Ecto neural progenitor cell (in vitro differentiated cells): ENCODE results near the gene SERINC1.

Experiments
- DNase-seq: peaks from one replicate; pipeline ENCODE4 v3.0.0-alpha.2; 2018; ENCODE audit warnings: low spot score

Gene SERINC1

DNA sequence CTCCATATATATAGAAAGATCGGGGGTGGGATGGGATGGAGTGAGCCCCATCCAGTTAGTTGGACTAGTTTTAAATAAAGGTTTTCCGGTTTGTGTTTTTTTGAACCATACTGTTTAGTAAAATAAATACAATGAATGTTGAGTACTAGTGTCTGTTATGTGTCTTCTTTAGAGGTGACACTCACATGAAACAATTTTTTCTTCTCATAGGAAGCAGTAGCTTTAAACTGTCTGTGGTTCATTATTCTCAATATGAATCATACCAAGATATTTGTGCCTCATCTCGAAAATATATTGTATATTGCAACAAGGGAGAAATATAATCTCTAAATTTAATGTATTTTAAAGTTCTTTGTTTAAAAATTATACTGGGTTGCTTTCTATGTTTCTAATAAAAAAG, 38.8 kb downstream of the SERINC1 start:
- no peak for DNase-seq

DNA sequence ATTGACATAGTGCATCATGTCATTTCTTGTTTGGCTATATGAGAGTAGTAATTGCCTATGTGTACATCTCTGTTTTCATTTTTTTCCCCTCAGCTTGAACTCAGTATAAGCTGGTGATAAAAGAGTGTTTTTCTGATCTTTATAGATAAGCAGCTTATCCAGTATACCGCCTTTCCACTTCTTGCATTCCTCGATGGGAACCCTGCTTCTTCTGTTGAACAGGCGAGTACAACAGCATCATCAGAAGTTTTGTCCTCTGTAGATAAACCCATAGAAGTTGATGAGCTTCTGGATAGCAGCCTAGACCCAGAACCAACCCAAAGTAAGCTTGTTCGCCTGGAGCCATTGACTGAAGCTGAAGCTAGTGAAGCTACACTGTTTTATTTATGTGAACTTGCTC, 39.8 kb downstream of the SERINC1 start:
- DNase-seq = no peak

DNA sequence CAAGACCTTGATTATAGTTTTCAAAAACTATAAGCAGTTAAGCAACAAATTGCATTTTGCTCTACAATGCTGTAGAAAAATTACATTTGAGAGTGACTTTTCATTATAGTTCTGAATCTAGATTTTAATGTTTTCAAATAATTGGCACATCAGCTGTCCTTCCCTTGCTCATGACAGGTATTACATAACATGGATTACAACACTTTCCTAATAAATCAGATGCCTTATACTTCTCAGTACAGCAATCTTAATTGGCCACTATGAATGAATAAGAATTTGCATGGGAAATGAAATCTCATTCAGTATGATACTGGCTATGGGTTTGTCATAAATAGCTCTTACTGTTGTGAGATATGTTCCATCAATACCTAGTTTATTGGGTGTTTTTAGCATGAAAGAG, 42.3 kb downstream of the SERINC1 start:
- DNase-seq = no peak

DNA sequence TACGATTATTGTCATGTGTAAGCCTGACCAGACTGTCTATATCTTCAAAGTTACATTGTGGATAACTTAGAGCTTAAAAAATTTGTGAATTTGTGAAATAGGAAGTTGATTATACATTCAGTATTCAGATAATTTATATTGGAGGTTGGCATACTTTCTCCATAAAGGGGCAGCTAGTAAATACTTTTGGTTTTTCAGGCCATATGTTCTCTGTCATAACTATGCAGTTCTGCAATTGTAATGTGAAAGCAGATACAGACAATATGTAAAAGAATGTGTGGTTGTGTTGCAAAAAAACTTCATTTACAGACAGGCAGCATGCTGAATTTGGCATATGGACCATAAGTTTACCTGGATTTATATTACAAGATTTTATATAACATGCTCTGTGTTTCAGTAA, 42.8 kb downstream of the SERINC1 start:
- DNase-seq = no peak

DNA sequence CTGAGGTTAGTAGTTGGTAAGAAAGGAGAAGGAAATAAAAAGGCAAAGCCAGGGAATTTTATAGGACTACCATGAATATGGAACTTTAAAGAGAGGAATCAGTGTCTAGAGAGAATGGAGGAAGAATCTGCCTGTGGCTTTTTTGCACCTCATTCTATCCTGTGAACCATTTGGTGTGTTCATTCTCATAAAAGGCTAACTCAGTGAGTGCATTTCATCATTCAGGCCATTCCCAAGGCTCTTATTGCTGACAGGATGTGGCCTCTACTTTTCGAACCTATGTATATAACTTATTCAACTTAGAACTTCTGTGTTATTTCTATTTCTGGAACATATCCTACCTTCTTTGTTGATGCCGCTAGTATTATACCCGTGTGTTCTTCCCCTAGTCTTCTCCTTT, 45.0 kb downstream of the SERINC1 start:
- DNase-seq = no peak

DNA sequence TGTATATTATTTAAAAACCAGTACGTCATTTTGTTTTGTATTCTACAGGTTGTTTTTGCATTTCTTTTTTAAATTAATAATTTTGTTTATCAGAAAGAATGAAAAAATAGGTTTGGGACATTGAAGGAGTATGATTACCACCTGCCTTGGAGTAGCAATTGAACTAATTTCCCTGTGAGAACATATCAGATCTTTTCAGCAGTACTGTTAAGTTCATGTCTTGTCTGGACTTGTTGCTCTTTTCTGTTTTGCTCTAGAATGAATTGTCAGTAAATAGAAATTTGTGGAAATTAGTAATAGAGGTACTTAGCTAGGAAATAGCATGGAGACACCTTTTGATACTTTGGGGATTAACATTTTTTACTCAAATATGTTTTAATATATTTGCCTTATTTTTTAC, 47.9 kb downstream of the SERINC1 start:
- DNase-seq = no peak

DNA sequence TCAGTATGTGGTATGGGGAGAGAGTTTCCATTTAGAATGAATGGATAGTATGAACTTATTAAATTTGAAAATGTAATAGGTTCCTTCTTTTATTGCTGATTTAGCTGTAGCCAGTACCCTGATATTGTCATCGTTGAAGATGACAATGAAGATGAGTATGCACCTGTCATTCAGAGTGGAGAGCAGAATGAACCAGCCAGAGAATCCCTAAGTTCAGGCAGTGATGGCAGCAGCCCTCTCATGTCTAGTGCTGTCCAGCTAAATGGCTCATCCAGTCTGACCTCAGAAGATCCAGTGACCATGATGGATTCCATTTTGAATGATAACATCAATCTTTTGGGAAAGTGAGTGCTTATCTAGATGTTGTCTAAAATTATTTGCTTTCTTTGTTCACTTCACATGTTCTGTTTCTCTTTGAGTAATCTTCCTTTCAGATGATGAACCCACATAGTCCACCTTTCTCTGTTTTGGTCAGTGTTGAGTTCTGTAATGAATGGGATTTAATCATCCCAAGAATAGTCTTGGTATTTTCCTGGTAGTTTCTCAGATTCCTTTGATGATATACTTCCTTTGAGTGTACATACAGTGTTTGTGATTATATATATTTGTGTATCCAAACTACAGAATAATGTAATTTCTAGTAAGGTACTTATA, 48.9 kb downstream of the SERINC1 start:
- DNase-seq = no peak

DNA sequence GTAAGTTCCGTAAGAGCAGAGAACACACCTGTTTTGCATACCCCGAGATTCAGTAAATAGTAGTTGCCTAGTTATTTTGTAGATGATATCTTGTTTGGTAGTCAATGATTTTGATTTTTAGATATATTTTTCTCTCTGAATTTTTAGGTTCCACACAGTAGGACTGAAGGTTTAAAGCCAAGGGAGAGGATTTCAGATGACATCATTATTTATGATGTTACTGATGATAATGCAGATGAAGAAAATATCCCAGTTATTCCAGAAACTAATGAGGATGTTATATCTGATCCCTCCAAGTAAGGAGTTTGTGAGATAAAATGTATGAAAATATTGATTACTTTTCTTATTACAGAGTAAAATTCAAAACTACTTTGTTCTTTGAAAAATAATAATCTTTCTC, 49.6 kb downstream of the SERINC1 start:
- no peak for DNase-seq

DNA sequence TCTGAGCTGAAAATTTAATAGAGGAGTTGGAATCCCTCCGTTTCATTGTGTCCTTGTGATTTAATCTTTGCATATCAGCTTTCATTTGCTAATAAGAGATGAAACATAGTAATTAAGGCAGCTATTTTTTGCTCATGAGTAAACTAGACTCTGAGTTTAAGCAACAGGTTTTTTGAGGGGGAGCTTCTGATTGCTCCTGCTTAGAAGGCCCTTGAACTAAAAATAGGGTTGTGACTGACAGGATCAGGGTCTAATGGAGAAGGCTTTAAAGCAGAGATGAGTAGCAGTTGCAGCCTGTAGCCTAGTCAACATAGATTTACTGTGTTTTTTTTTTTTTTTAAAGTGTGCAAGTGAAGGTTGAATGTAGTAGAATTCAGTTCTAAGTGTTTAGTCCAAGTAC, 54.8 kb downstream of the SERINC1 start:
- DNase-seq = no peak

DNA sequence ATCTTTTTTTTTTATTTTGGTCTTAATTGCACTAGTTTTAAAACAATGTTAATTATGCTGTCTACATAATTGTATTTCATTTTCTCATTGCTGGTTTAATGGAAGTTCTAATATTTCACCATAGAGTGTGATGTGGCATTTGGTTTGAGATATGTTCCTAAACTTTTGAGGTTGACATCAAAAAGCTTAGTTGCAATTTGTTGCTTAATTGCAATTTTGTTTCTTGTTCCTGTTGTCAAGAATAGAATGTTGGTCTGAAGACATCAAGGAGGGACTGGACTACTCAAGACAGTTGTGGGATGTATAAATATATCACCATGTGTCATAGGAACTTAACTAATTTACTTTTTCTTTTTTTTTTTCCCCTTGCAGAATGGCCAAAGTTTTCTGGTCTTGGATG, 59.6 kb downstream of the SERINC1 start:
- DNase-seq = no peak

DNA sequence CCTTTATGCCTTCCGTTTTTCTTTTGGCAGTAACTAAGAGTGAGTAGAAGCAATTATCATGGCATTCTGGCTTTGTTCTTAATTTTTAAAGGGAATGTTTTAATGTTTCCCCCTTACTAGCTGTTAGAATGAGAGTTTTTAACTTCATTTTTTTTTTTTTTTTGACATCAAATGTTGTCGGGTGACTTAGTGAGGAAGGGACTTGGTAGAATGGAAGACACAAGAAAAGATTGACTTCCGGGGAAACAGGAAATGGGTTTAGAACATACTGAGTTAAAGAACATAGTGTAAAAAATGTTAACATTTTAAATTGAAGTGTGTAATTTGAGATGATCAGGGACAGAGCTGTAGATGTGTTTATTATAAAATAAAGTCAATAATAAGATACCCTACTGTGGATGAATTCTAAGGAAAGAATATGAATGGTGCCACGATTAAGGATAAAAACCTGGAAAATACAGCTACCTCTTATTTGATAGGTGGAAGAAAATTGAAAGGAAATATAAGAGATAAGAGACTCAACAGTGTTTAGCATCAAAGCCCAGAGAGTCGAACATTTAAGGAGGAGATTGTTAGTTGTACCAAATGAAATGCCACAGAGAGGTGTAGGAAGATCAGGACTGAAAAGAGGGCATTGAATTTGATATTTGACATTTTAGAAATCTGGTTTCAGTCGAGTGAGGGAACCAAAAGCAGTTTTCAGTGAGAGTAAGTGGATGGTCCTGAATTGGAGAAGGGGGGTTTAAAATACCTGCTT, 62.7 kb downstream of the SERINC1 start:
- no peak for DNase-seq

DNA sequence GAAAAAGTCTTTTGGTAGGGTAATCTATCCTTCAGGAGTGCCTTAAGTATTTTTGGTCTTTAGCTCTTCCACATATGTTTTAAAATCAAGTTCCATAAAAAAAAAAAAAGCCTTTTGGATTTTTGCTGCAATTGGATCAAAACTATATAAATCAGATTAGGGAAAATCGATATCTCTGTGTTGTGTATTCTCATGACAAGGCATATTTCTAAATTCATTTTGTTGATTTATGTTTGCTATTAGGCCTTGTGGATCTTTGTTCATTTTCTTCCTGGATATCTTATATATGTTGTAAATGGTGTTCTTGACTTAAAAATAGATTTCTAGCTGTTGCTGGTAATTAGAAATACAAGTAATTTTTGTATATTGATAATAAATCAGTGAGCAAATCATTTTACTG, 63.4 kb downstream of the SERINC1 start:
- DNase-seq = no peak

DNA sequence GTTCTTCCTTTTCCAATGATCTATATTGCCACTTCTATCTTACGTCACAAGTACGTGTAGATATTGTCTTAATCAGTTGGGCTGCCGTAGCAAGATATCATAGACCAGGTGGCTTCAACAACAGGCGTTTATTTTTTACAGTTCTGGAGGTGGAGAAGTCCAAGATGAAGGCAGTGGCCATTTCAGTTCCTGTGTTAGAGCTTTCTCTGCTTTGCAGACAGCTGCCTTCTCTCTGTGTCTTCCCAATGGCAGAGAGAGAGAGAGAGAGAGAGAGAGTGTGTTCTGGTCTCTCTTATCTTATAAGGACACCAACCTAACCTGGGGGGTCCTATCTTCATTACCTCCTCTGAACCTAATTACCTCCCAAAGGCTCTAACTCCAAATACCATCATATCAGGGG, 63.9 kb downstream of the SERINC1 start:
- no peak for DNase-seq

DNA sequence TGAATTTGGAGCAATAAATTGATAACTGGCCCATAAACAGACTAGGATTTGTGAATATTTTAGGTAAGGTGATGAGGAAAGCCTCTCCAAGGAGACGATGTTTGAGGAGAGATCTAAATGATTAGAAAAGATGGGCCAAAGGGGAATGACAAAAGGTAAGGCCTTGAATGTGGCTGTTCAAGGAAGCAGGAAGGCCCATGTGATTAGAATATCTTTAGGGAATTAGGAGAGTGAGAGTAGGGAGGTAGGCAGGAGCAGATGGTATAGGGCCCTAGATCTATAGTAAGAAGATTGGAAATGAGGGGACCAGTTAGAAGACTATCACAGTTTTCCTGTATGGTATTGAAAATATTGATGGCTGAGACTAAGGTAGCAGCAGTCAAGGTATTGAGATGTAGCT, 65.4 kb downstream of the SERINC1 start:
- DNase-seq = no peak

DNA sequence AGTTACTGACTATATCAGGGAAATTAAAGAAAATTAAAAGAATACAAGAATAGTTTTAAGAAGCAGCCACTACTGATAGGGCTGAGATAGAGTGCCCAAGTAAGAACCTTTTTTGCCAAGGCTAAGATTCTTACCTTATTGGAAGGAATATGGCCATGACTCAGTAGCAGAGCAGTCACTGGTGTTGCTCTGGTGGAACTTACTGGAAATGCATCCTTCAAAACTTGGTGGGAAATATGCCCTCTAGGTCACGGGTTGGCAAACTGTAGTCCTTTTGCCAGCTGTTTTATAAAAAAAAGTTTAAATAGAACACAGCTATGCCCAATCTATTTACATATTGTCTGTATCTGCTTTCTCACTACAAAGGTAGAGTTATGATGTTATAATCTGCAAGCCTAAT, 66.2 kb downstream of the SERINC1 start:
- DNase-seq = no peak

DNA sequence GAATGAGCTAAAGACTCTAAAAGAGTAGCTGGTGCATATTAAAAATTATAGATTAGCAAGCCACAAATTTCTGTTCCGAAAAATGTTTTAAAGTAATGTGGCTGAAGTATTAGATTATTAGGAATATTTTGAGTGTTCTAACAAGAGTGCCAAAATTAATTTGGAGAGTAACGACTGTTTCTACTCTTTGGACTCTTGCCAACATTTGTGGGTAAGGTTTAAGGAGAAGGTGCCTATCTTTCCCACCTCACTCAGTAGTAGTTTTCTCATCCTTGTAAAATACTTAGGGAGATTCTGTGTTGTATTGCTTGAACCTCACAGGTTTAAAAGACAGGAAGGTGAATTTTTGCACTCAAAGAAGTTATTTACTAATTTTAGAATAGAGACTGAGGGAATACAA, 67.2 kb downstream of the SERINC1 start:
- no peak for DNase-seq

DNA sequence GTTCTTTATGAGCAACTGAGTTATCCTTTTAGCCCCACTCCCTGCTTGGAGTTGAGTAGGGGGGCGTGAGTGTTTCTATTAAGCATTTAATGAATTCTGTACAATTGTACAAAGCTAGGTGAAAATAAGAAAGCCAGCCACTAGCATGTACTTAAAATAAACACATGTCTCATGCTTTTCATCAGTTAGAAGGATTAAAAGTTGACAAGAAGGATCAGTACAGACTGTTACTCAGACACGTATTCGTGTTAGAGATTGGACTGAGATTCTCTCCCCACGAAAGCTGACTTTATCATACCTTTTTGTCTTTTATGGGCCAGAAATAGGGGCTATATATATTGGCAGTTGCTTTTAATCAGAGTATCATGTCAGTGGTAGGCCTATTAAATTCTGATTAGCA, 70.5 kb downstream of the SERINC1 start:
- no peak for DNase-seq

DNA sequence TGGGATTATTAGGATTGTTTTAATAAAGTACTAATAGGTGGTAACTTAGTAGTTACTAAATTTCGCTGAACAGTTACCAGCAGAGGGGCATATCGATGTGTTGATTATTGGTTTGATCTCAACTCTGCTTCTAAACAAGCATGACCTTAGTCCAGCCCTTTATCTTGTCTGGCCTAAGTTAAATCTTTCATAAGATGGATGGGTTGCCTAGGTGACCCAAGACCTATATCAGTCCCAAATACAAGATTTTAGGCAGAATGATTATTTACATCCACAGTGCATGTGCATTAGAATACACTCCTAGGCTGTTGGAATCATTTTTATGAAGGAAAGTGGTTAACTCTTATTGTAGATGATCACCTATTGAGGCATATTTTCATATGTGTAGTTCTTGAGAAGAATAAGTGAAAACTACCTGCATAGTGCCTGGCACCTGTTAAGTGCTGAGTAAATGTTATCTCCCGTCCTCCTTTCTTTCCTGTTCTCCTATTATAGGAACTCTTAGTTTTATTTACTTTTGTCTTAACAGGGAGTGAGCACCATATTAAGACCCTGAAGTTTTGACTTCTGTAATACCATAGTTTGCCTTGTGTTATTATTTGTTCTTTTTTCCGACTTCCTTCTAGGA, 71.0 kb downstream of the SERINC1 start:
- no peak for DNase-seq

DNA sequence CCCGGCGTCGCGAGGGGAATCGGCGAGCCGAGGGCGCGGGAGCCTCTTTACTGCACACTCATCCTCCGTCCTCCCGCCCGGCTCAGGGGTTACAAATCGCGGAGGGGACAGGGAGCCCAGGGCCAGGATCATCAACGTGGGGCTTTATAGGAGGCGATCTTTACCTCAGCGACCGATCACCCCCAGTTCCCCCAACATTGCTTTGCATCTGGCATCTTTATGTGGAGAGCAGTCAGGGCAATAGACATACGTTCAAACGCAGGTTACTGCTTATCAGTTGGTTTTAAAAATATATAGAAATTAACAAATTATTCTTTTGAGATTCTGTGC, 71.5 kb downstream of the SERINC1 start:
- DNase-seq = no peak

DNA sequence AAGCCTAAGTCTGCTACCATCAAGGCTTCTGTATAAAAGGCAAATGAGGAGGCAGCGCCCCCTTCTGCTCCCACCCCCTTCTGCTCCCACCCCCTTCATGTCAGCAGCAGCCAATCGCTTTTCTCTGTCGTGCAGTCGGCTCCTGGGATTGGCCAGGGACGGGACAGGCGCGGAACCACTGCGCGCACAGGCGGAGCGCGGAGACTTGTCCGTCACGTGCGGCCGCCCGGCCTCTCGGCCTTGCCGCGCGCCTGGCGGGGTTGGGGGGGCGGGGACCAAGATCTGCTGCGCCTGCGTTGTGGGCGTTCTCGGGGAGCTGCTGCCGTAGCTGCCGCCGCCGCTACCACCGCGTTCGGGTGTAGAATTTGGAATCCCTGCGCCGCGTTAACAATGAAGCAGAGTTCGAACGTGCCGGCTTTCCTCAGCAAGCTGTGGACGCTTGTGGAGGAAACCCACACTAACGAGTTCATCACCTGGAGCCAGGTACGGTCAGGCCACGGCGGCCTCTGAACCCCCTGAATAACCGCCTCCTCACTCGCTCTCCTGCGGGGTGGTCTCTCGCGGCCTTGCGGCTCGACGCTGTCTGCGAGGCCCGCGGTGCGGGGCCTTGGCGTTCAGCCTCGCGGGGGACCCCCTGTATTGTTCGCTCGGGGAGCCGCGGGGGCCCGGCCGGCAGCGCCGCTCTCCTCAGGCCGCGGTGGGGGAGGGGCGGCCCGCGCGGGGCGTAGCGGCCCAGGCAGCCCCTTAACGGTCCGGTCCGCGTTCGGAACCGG, 72.1 kb downstream of the SERINC1 start, which contains the start of gene HSF2:
Gene HSF2 (plus strand): TSS at position 305 of the 773 bp plus-strand sequence. CDS start 86 bp downstream, at position 391.
- DNase-seq = peak; percentile 98

DNA sequence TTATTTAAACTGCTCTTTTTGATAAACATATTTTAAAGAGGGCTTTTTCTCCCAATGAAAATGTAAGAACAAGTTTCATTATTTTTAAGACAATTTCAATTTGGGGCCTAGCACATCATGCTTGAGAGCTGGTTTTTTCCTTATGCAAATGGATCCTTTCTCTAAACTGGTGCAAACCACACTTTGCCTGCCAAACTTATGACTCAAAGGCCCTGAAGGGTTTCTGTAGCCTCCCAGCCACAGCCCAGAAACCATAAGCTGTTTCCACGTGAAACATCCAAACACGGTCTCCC, 72.6 kb downstream of the SERINC1 start:
- DNase-seq = no peak

DNA sequence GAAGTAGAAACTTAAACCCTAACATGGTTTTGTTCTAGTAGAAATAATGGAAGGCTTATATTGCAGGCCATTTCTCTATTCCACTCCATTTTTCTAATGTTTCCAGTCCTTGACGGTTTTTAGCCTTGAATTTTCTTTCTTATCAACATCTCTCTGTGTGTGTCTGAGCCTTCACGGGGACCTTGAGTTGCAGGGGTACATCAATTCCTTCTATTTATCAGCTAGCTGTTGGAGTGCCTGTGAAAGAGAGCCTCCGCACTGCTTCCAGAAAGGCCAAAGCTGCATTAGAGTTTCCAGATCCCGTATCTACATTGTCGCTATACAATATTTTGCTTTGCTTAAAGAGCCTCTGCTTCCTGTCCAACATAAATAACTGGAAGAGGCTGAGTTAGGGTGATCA, 77.6 kb downstream of the SERINC1 start:
- no peak for DNase-seq

DNA sequence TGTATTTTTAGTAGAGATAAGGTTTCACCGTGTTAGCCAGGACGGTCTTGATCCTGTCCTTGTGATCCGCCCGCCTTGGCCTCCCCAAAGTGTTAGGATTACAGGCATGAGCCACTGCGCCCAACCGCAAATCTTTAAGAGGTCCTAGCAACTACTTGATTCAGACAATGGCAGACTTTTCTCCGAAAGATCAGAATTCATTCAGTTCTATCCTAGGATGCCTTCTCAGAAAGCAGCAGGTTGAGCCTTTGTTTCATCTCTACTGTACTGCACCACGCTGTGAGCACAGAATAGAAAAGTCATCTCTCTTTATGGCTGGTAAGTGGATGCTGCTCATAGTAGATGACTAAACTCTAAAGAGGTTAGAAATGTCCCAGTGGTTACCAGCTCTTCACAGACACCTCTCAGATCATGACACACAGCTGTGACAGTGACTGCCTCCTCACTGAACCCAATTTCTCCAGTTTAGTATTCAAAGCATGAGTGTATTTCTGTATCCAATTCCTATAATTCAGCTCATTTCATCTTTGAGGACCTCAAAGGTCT, 78.2 kb downstream of the SERINC1 start:
- DNase-seq = peak; percentile 50
